Hematopoietic multipotent progenitor cell (in vitro differentiated cells): ENCODE data around the gene ZNF783. TPM values are rescaled to one million over a fixed set of nuclear protein-coding genes. Genes with fewer than 3 reads are reported as not detected.
"Not testable (repeated sequence)": the region's sequence is repeated elsewhere in the genome, so short reads cannot be mapped to it uniquely, and the experiment has no call there.

Experiments
- DNase-seq, 3 donors: peaks; one replicate each; pipeline ENCODE4 v3.0.0-alpha.2; 2011 to 2015; ENCODE audit warnings: low read depth in 2 of 3, low spot score in 2 of 3
- total RNA-seq: library from RNA; depleted of rRNA; stranded (reverse); fragments of >200 nt; gene quantifications from one replicate; pipeline ENCODE4 v1.2.3, GENCODE V29; 2012

Gene ZNF783
- total RNA-seq, 1 donor = 19.9 TPM

DNA sequence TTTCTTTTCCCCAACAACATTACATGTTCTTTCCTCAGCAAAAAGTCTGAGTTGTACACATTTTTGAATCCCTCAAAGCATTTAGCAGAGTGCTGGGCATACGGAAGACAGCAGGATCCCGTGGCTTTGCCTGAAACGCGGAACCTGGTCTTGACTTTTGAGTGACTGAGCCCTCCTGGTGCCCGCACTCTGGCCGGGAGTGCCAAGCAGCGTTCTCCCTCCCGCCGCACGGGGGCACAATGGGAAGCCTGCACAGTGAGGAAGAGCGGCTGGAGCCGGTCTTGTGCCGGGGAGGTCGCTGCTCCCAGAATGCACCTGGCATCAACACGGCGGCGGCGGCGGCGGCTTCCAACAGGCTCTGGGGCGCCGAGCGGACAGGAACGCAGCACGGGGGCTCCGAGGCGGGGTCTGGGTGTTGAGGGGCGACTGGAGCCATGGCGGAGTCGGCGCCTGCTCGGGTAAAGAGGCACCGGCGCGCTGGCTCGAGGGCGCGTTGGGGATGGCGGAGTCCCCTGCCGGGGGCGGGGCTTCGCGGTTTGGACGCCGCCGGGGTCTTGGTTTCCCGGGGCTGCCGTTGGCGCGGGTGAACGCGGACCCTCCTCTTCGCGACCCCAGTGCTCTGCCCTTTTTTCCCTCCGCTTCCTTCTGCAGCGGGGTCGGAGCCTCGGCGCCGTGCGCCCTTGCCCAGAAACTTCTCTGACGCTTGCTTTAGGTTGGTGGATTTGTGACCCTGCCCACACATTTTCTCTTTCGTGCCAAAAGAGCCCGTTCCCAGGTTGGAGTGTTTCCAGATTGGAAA, 22.5 kb upstream of the ZNF783 start, which contains the start of gene ZNF212:
Gene ZNF212, plus strand, starts transcription at position 307 of the 799 bp plus-strand sequence. Its CDS starts 128 bp downstream, at position 435.
- peak; percentile 71 to 93 (median 89) for DNase-seq

DNA sequence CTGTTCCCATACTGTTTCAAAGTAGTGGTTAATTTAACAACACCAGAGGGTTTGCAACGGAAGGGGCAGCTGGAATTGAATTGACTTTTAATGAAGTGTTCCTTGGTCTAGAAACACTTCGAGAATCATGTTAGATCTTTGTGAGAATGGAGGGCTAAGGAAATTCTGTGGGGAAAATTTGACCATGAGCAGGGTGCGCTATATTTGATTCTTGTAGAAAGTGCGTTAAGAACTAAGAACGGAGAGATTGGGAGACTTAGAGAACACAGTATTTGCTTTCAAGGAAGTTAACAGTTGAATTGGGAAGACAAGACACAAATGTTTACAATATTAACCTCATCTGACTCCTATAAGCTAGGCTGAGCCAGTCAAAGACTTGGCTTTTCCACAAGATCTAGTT, 21.4 kb upstream of the ZNF783 start:
- DNase-seq = no peak

DNA sequence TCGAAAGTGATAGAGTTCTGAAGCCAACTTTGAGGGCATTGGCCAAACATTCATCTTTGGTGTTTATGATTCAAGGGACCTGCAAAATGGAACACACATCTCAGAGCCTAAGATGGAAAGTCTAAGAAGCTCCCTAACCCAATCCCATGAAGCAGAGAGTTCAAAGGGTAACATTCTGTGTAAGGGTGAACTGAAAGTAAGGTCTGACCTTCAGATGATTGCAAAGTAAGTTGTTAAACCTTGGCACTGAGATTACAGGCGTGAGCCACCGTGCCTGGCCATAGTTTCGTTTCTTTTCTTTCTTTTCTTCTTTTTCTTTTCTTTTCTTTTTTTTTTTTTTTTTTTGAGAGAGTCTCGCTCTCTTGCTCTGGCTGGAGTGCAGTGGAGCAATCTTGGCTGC, 20.3 kb upstream of the ZNF783 start:
- DNase-seq = no peak

DNA sequence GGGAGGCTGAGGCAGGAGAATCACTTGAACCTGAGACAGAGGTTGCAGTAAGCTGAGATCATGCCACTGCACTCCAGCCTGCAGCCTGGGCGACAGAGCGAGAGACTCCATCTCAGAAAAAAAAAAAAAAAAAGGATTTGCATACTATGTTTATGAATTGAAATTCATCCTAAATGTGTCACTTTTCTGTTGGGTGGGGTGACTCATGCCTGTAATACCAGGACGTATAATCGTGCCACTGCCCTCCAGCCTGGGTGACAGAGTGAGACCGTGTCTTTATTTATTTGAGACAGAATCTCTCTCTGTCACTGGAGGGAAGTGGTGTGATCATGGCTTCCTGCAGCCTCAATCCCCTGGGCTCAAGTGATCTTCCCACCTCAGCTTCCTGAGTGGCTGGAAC, 16.8 kb upstream of the ZNF783 start:
- peak in 1 of 3 donors; percentile 20 for DNase-seq

- no peak for DNase-seq
Measured at GRCh38 chr7:149245744-149246143, 16.3 kb upstream of the ZNF783 start.

GRCh38 chr7:149248777-149249176, 13.2 kb upstream of the ZNF783 start:
- DNase-seq = no peak

GRCh38 chr7:149250151-149250550, 11.8 kb upstream of the ZNF783 start:
- DNase-seq = not testable (repeated sequence)

- not testable (repeated sequence) for DNase-seq
Measured at GRCh38 chr7:149251518-149251917, 10.5 kb upstream of the ZNF783 start.

DNA sequence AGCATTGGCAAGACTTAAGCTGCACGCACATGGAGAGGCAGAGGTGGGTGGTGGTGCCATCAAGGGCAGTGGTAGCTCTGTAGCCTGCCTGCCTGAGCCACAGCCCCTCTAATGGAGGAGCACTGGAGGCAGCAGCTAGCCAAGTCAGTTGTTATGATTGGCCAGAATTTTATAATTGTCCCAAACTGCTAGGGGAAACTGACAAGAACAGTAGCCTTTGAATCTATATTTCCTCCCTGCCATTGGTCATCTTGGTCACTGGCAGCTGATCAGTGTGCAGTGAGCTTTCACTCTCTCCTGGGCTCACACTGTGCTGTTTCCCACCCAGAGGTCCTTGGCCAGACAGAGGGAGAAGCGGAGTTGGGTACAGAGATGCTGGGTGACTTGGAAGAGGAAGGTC, 9.6 kb upstream of the ZNF783 start:
- no peak for DNase-seq

- no peak for DNase-seq
Measured at GRCh38 chr7:149253665-149254064, 8.3 kb upstream of the ZNF783 start.

- no peak for DNase-seq
Measured at GRCh38 chr7:149254181-149254858, 7.7 kb upstream of the ZNF783 start.

GRCh38 chr7:149255174-149255573, 6.8 kb upstream of the ZNF783 start:
- DNase-seq = no peak

GRCh38 chr7:149256568-149256967, 5.4 kb upstream of the ZNF783 start:
- DNase-seq = no peak

DNA sequence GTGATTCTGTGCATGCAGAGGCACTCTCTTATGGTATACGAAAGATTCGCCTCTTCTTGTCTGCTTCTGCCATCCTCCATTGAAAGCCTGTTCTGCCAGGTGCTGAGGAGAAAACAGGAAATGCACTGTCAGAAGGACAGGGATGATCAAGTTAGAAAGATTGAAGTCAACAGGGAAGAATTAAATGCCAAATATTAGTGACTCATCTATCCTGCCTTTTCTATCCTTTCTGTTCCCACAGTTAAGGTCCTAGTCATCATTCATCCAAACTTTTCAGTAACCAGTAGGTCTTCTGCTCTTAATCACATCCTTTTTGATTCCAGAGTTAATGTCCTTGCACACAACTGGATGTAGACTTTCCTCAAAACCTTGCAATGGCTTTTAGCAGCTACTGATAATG, 4.8 kb upstream of the ZNF783 start:
- DNase-seq = no peak

- peak in 1 of 3 donors; percentile 16 for DNase-seq
Measured at GRCh38 chr7:149261316-149261828, 624 bp upstream of the ZNF783 start.

- DNase-seq = no peak
Measured at GRCh38 chr7:149266451-149266850, 4.5 kb downstream of the ZNF783 start.

DNA sequence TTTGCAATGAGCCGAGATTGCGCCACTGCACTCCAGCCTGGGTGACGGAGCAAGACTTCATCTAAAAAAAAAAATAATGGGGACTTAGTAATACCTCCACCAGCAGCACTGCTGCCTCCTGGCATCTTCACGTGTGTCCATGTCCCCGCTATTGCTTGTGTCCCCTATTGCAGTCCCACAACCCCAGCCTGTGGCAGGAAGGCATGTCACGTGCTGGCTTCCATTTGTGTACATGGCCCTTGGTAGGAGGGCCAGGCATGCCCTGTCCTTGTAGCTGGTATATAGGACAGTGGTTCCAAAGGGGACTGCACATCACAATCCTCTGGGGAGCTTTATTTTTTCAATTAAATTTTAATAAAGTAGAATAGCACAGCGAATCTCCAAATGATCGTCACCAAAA, 5.7 kb downstream of the ZNF783 start:
- no peak for DNase-seq

GRCh38 chr7:149274424-149274823, 12.4 kb downstream of the ZNF783 start:
- not testable (repeated sequence) for DNase-seq

GRCh38 chr7:149277871-149278270, 15.9 kb downstream of the ZNF783 start:
- DNase-seq = no peak

GRCh38 chr7:149278396-149278795, 16.4 kb downstream of the ZNF783 start:
- no peak for DNase-seq

GRCh38 chr7:149279111-149279743, 17.2 kb downstream of the ZNF783 start:
- DNase-seq = no peak
